Activated CD8-positive, alpha-beta memory T cell treated with anti-CD3 and anti-CD28 coated beads, Interleukin-2, amount 50 U/mL, for 1 hour (primary cell): Measurements from ENCODE around the gene FOXO1.

Source experiments
- DNase-seq: peaks from one replicate; pipeline ENCODE4 v3.0.0-alpha.2; 2020; ENCODE audit errors: extremely low read depth

The FOXO1 gene

DNA sequence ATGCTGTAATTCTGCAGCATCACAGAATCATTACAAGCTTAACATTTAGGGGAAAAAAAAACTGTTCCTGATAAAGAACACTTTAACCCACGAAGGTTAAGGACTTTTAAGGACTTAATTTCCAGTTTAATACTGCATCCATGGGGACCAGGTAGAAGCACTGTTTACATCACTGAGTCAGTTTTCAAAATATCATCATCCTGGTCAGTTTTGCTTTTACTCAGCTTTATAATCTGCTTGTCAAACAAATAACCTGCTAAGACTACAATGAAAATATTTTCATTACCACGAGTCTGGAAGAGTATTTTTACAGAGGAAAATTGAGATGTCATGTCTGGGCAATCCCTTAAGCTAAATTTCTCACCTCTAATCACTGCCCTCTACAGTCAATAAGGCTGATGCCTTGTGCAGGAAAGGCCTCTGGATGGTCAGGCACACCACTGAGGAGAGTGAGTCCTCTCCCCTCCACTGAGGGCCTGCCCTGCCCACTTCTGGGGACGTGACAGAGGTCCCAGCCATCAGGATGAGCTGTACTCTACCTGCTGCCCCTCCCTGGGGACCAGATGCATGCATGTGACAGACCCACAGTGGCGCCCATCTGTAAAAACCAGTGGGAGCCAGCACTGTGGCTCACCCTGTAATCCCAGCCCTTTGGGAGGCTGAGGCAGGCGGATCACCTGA, 31.0 kb downstream of the FOXO1 start:
- DNase-seq, result no peak

DNA sequence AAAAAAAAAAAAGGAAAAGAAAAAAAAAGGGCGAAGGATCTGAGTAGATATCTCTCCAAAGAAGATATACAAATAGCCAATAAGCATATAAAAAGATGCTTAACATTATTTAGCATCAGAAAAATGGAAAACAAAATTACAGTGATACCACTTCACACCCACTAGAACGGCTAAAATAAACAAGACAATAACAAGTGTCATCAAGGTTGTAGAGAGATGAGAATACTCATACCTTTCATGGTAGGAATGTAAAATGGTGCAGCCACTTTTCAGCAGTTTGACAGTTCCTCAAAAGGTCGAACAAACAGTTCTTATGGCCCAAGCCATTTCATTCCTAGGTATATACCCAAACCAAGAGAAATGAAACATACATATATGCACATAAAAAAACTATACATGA, 33.5 kb downstream of the FOXO1 start:
- no peak for DNase-seq

DNA sequence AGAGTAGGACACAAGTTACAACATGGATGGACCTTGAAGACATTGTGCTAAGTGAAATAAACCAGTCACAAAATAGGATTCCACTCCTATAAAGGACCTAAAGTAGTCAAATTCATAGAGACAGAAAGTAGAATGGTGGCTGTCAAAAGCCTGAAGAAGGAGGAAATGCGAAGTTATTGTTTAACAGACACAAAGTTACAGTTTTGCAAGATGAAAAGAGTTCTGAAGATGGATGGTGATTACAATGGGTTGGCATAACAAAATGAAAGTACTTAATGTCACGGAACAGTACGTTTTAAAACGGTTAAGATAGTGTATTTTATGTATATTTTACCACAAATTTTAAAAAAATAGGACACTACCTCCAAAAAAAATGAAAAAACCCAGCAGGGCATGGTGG, 34.8 kb downstream of the FOXO1 start:
- DNase-seq, result no peak

DNA sequence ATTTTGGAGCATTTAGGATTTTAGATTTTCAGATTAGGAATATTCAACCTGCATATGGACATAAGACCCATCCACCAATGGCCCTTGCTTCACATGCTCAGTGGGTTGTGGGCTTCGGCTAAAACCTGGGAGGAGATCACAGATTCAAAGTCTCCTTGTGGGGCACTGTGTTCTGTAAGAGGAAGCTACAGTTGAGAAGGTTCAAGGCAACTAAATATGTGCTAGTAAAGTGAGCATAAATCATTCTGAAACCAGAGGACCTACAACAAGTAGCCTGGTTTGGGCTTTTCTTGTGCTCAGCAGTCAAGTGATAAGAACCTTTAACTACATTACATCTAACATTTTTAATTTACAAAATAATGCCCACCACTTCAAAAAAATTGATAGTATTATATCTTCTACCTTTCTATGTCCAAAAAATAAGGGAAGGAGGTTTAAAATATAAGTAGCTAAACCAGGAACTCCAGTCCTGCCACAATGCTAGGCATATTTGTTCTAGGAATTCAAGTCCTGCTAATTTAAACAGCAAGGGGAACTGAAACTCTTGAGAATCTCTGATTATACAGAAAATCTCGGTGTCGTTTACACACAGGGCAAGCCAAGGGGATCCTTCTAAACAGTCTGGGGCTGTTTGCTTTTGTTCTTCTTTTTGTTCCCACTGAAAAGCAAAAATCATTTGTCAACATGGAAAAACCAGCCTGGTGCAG, 36.6 kb downstream of the FOXO1 start:
- DNase-seq, result no peak

DNA sequence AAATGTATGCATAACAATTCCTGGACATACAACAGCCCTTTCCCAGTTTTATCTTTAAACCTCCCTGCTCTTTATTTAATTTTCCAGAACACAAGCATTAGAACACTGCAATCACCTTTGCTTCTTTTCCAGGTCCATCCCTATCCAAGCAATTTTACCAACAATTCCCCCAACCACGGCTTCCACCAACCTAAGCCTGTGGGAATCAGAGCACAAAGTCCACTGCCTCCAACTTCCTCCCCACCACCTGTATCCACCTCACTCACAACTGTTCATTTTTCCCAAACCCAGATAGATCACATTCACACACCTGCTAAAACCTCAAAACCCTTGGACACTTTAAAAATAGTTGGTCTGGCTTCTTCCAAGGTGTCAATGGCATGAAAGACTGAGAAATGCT, 39.5 kb downstream of the FOXO1 start:
- no peak for DNase-seq

DNA sequence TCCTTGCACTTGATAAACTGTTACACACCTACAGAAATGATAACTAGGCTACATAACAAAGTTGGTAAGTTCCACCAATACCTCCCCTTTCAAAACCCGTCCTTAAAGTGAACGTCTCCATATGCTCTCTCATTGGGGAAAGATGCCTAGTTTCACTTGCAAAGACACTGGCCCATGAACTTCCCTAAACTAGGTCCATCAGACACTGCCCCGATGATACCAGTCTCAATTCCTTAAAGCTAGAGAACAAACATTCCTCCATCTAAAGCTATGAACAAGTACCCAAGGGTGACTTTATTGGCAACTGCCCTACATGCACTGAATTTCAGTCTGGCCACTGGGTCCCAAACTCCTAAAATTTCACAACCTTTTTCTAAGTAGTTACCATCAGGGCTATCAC, 39.9 kb downstream of the FOXO1 start:
- no peak for DNase-seq

DNA sequence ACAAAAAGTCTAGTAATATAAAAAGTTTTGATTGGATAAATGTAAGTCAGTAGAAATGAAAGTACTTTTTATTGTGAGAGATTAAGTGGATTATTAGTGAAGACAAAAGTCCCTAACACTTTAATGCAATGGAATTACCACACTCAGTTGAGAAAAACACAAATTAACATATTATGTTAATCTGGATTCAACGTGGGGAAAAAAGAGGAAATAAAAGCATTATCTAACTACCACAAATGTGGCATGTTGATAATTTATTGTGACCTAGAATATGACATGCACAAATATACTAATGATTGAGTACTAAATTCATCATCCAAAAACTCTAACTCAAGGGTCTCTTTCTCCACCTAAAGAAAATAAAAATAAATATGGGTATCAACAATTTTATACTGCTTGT, 41.5 kb downstream of the FOXO1 start:
- DNase-seq, result no peak

DNA sequence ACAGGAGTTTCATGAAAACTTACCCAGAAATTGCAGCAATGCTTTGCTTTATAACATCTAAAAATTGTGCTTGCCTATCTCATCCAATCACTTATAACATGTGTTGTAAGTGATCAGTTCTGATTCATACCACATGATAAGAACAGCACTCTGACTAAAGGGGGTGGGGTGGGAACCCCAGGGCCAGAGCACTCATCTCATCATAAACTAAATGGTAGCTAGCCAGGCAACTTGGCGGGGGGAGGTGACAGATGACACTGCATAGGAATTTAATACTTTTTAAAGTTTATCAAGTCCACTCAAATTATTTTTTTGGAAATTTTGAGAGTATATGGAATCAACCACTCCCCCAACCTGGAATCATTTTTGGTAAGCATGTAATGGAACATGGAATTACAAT, 42.1 kb downstream of the FOXO1 start:
- no peak for DNase-seq

DNA sequence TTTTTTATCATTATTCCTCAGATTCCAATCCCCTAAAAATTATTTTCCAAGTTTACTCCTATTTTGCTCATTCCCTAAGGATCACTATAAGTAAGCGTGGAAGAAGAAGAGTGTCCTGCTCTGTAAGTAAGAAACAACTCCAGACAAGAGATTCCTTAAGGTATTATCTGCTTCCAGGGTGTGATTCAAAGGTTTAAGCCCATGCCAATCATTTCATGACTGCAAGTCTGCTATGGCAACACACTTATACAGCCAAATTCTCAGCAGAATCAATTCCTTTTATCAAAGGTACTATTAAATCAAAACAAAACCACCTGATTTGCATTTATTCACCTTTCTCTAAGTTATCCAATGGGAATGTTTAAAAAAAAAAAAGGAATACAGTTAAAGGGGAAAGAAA, 43.7 kb downstream of the FOXO1 start:
- no peak for DNase-seq

DNA sequence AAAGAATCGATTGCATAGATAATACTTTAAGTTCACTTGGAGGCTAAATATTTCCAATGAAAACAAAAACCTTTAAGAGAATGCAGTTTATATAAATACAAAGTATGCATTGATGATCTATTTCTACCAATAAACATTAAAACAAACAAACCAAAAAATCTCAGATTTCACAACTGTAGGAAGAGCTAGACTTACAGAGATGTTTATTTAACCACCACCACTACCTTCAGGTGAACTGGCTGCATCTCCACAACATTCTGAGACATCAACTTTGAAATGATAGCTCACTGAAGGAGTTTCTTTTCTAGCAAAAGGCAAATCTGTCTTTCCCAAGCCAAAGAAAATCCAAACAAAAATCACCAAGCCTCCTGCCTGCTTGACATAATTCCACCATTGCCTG, 44.2 kb downstream of the FOXO1 start:
- no peak for DNase-seq

DNA sequence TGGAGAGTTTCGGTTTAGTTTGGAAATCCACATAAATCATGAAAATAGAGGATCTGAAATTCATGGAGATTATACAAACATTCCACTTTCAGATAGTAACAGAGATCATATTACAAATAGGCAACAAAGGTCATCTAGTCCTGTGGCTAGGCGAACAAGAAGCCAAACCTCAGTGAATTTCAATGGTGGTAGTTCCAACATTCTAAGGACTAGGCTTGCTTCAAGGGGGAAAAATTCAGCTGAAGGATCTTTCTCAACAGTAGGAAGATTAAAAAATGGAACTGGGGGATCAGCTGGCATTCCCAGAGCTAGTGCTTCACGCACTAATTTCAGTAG, 47.0 kb downstream of the FOXO1 start:
- no peak for DNase-seq

DNA sequence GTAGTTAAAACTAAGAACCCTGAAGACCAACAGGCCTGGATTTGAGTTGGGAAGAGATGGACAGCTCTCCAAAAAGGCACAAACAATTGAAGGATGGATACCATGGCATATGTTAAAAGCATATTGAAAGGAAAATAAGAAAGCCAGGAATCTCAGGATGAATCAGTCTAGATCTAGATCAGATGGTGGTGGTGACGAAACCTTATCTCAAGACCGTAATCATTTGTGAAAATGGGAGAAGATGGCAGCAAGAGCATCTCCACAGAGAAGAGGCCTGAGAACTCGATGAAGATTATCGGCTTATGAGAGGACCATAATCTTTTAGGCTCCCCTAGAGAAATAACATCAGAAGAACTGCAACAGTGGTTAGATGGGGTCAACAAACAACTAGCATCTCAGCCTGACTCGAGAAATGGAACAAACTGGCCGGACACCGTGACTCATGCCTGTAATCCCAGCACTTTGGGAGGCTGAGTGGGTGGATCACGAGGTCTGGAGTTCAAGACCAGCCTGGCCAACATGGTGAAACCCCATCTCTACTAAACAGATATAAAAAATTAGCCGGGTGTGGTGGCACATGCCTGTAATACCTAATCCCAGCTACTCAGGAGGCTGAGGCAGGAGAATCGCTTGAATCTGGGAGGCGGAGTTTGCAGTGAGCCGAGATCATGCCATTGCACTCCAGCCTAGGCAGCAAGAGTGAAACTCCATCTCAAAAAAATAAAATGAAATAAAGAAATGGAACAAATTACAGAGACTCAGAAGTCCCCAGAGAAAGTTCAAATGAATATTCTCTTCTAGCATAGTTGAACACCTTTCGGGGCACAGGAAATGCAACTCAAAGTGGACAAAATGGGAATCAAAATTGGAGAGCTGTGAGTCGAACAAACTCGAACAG, 47.6 kb downstream of the FOXO1 start:
- DNase-seq, result no peak

DNA sequence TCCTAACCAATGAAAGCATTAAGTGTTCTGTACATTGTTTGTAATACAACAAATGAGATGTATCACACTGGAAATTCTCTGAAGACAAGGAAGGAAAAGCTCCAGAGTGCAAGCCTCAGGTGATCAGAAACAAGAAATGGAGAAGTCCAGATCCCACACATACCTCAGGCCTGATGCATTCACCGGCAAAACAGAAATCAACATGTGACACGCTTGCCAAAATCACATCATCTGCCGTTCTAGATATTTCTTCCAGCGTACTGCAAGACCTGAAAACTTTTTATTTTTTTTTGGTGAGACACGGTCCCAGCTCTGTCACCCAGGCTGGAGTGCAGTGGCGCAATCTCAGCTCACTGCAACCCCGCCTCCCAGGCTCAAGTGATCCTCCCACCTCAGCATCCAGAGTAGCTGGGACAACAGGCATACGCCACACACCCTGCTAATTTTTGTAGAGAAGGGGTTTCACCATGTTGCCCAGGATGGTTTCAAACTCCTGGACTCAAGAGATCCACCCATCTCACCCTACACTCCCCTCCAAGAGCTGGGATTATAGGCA, 48.6 kb downstream of the FOXO1 start:
- DNase-seq, result no peak

DNA sequence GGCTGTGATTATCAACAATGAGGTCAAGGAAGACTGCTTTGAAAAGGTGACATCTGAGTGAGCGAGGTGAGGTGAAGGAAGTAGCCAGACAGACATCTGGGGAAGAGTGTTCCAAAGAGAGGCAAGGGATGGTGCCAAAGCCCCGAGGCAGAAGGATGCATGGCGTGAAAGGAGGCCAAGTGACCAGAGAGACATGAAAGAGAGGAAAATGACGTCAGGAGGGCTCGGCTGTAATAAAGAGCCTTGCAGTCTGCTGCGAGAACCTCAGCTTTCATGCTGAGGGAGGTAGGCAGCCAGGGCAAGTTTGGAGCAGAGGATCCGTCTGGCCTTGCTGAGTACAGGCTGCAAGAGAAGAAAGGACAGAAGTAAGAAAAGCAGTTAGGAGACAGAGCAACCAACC, 50.8 kb downstream of the FOXO1 start:
- no peak for DNase-seq

DNA sequence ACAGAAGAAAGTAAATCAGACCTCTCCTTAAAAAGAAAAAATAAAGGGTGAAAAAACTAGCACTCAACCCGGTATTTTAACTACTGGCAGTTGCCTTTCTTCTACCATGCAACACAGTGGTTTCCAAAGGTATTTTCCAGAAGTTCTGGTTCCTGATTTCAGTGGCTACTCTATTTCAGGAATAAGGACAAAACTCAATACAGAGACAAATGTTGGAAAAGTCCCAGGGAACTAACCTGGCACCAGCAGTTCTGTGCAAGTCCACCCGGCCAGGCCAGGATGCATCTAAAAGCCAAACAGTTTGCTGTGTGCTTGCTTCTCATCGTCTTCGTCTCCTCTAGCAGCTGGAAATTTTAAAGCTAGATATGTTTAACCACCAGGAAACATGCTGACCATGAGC, 52.5 kb downstream of the FOXO1 start:
- no peak for DNase-seq

DNA sequence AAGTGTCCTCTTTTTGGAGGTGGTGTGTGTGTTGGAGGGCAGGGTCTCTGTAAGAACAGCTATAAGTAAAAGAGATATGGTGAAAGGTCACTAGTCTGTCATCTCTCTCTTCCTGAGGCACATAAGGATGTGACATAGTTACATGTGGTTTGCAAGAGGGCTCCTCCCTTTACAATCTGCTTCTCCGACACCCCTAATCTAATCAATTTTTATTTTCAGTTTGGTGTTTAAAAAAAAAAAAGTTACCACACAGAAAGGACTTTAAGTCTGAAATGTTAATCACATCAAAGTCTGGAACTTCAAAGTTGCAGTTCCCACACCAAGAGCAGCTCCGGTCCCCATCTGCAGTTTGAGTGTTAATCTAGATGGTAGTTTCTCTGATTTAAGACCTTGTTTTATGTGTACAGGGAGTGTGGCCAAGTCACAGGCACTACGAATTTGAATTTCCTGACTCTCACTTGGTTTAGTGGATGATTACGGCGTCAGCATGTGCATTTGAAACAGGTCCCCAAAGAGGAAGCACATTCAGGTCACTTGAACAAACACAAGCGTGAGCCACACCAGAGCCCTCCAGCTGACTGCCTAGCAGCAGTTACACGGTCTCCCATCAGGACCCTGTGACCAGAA, 53.1 kb downstream of the FOXO1 start:
- peak; percentile 41 for DNase-seq

DNA sequence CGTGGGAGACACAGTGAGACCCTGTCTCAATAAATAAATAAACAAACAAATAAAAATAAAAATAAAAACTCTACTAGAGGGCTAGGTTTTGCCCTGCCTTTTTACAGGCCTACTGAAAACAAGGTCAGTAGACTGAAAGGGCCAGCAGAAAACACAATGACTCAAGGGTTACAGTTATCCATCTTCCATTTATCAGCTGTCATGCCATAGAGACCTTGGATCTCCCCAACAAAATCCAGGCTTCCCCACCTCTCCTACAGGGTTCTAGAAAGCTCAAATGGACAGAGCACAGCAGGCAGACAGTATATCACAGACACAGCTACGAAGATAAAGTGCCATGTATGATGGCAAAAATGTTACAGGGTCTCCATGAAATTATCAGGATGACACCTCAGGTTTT, 54.4 kb downstream of the FOXO1 start:
- DNase-seq, result no peak

DNA sequence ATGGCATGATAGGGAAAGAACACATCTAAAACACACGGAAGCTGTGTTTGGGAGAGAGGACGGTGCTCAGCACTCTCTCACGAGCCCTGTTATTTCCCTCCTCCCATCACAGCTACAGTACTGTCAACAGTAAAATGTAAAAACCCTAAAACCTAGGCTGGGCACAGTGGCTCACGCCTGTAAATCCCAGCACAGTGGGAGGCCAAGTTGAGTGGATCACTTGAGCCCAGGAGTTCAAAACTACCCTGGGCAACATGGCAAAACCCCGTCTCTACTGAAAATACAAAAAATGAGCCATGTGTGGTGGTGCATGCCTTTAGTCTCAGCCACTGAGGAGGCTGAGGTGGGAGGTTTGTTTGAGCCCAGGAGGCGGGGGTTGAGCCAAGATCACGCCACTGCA, 54.8 kb downstream of the FOXO1 start:
- no peak for DNase-seq

DNA sequence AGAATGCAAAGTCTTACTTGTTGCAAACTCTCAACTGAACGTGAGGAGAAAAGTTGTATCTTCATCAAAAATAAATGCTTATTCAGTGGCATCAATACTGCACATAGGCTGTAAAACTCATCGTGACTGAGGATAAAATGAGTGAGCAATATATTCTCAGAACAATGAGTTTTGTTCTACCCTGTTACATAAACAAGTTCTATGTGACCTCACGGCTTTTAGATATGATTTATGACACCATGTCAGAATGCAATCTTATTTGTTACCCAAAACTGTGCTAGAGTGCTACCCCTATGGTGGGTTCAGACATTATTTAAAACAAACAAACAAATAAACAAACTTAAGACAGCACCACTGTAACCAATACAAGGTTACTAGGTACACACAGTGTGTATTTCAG, 55.4 kb downstream of the FOXO1 start:
- DNase-seq, result no peak

DNA sequence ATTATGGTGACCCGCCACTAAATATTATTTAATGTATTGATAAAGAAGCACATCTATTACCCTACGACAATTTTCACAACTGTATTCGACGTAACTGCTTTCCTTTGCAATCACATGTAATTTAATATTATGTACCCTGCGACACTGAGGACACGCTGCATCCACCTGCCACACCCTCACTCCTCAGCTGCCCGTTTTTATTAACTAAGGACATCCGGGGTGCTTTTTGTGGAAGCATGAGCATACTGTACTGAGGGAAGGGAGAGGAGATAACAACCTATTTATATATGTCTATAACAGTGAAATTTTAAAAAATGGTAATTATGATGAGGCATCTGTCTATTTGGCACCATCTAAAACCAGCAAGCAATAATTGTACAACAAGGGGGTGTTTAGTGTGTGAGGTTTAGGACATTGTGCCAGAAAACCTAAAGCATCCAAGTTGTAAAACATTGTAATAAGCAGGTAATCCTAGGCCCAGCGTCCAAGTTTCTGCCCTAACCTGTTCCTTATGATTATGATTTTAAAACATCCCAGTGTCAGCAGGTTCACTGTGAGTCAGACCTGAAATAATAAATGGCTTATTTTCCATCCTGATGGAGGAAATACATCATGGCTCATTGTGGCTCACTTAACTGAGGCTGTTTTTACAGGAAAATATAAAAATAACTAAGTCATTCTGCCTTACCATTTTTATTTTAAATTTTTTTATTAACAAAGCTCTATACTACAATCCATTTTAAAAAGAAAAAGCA, 56.3 kb downstream of the FOXO1 start:
- no peak for DNase-seq

DNA sequence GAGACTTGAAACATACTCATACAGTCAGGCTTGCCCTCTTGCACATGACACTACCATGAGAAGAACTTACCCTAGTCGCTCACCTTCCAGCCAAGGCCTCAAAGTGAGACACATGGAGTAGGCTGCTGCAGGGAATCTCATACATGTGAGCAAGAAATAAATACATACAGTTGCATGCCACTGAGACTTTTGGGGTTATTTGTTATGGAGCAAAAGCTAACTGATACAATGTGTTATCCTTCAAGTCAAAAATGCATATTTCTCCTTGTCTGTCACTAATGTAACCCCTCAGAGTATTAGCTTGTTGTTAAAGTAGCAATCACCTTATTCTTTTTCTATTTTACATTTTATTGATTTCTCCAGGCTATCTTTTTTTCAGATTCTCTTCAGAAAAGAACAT, 58.1 kb downstream of the FOXO1 start:
- DNase-seq, result no peak
